Measurements from ENCODE around the gene ULK2.
"Not testable (repeated sequence)": the region's sequence is repeated elsewhere in the genome, so short reads cannot be mapped to it uniquely, and the experiment has no call there.

Gene ULK2

GRCh38 chr17:19867079-19867328 is 732 bp downstream of the ULK2 start:
- Histone ChIP-seq H3K4me1 (ENCODE audit: control insufficient read depth, insufficient read depth, low read length) (peaks cover 10% of the 10 kb centered on the region), H3K36me3 (ENCODE audit: control insufficient read depth in 2 of 2, insufficient read depth in 2 of 2, low read length in 2 of 2) (peaks cover 0 to 4% of the 10 kb centered on the region in 2 donors), H3K27me3 (ENCODE audit: control insufficient read depth in 1 of 2, insufficient read depth in 2 of 2, low read length in 2 of 2) (no peaks in the 10 kb centered on the region), H3K27ac (ENCODE audit: low read length) (peak overlapping the region; percentile 67), H3K4me3 (ENCODE audit: low read length in 2 of 2) (peak overlapping the region; percentile 86 to 87), H3K9ac (ENCODE audit: low read length in 2 of 2) (peak overlapping the region; percentile 80 to 83), H3K9me3 (ENCODE audit: control insufficient read depth in 2 of 2, low read length in 2 of 2) (no peaks in the 10 kb centered on the region)

GRCh38 chr17:19865021-19865420 is 2.7 kb downstream of the ULK2 start:
- Histone ChIP-seq H3K9me3 (ENCODE audit: control insufficient read depth in 2 of 2, low read length in 2 of 2) (no peaks in the 10 kb centered on the region), H3K9ac (ENCODE audit: low read length in 2 of 2) (no peak overlapping the region), H3K27me3 (ENCODE audit: control insufficient read depth in 1 of 2, insufficient read depth in 2 of 2, low read length in 2 of 2) (no peaks in the 10 kb centered on the region), H3K4me3 (ENCODE audit: low read length in 2 of 2) (no peak overlapping the region), H3K4me1 (ENCODE audit: control insufficient read depth, insufficient read depth, low read length) (peaks cover 10% of the 10 kb centered on the region), H3K27ac (ENCODE audit: low read length) (no peak overlapping the region), H3K36me3 (ENCODE audit: control insufficient read depth in 2 of 2, insufficient read depth in 2 of 2, low read length in 2 of 2) (peaks cover 0 to 6% of the 10 kb centered on the region in 2 donors)

GRCh38 chr17:19860647-19861177 is 7.0 kb downstream of the ULK2 start:
- H3K27me3 ChIP-seq (ENCODE audit: control insufficient read depth in 1 of 2, insufficient read depth in 2 of 2, low read length in 2 of 2); H3K4me3 ChIP-seq (ENCODE audit: low read length in 2 of 2); H3K27ac ChIP-seq (ENCODE audit: low read length); H3K9ac ChIP-seq (ENCODE audit: low read length in 2 of 2); H3K4me1 ChIP-seq (ENCODE audit: control insufficient read depth, insufficient read depth, low read length); H3K9me3 ChIP-seq (ENCODE audit: control insufficient read depth in 2 of 2, low read length in 2 of 2): not testable (repeated sequence)
- H3K36me3 ChIP-seq (ENCODE audit: control insufficient read depth in 2 of 2, insufficient read depth in 2 of 2, low read length in 2 of 2): peaks cover 9 to 17% of the 10 kb centered on the region in 2 donors

GRCh38 chr17:19857640-19858039 is 10.1 kb downstream of the ULK2 start:
- H3K9ac ChIP-seq (ENCODE audit: low read length in 2 of 2): no peak overlapping the region
- no peak overlapping the region for H3K27ac ChIP-seq (ENCODE audit: low read length)
- H3K4me1 ChIP-seq (ENCODE audit: control insufficient read depth, insufficient read depth, low read length): no peaks in the 10 kb centered on the region
- H3K27me3 ChIP-seq (ENCODE audit: control insufficient read depth in 1 of 2, insufficient read depth in 2 of 2, low read length in 2 of 2): no peaks in the 10 kb centered on the region
- peaks cover 9 to 17% of the 10 kb centered on the region in 2 donors for H3K36me3 ChIP-seq (ENCODE audit: control insufficient read depth in 2 of 2, insufficient read depth in 2 of 2, low read length in 2 of 2)
- no peaks in the 10 kb centered on the region for H3K9me3 ChIP-seq (ENCODE audit: control insufficient read depth in 2 of 2, low read length in 2 of 2)
- H3K4me3 ChIP-seq (ENCODE audit: low read length in 2 of 2): no peak overlapping the region

GRCh38 chr17:19833914-19834313 is 33.8 kb downstream of the ULK2 start:
- Histone ChIP-seq H3K4me1 (ENCODE audit: control insufficient read depth, insufficient read depth, low read length) (no peaks in the 10 kb centered on the region), H3K9me3 (ENCODE audit: control insufficient read depth in 2 of 2, low read length in 2 of 2) (no peaks in the 10 kb centered on the region), H3K27ac (ENCODE audit: low read length) (no peak overlapping the region), H3K36me3 (ENCODE audit: control insufficient read depth in 2 of 2, insufficient read depth in 2 of 2, low read length in 2 of 2) (peaks cover 4 to 7% of the 10 kb centered on the region in 2 donors), H3K27me3 (ENCODE audit: control insufficient read depth in 1 of 2, insufficient read depth in 2 of 2, low read length in 2 of 2) (no peaks in the 10 kb centered on the region), H3K9ac (ENCODE audit: low read length in 2 of 2) (no peak overlapping the region), H3K4me3 (ENCODE audit: low read length in 2 of 2) (no peak overlapping the region)

- Histone ChIP-seq H3K9ac (ENCODE audit: low read length in 2 of 2) (no peak overlapping the region), H3K27me3 (ENCODE audit: control insufficient read depth in 1 of 2, insufficient read depth in 2 of 2, low read length in 2 of 2) (no peaks in the 10 kb centered on the region), H3K4me3 (ENCODE audit: low read length in 2 of 2) (no peak overlapping the region), H3K4me1 (ENCODE audit: control insufficient read depth, insufficient read depth, low read length) (no peaks in the 10 kb centered on the region), H3K27ac (ENCODE audit: low read length) (no peak overlapping the region), H3K9me3 (ENCODE audit: control insufficient read depth in 2 of 2, low read length in 2 of 2) (no peaks in the 10 kb centered on the region), H3K36me3 (ENCODE audit: control insufficient read depth in 2 of 2, insufficient read depth in 2 of 2, low read length in 2 of 2) (peaks cover 7 to 9% of the 10 kb centered on the region in 2 donors)
Measured at GRCh38 chr17:19830061-19830460, 37.7 kb downstream of the ULK2 start.

- Histone ChIP-seq H3K4me1 (ENCODE audit: control insufficient read depth, insufficient read depth, low read length) (no peaks in the 10 kb centered on the region), H3K9me3 (ENCODE audit: control insufficient read depth in 2 of 2, low read length in 2 of 2) (no peaks in the 10 kb centered on the region), H3K36me3 (ENCODE audit: control insufficient read depth in 2 of 2, insufficient read depth in 2 of 2, low read length in 2 of 2) (peaks cover 22 to 30% of the 10 kb centered on the region in 2 donors), H3K9ac (ENCODE audit: low read length in 2 of 2) (no peak overlapping the region), H3K27ac (ENCODE audit: low read length) (no peak overlapping the region), H3K4me3 (ENCODE audit: low read length in 2 of 2) (no peak overlapping the region), H3K27me3 (ENCODE audit: control insufficient read depth in 1 of 2, insufficient read depth in 2 of 2, low read length in 2 of 2) (no peaks in the 10 kb centered on the region)
Measured at GRCh38 chr17:19812407-19812806, 55.3 kb downstream of the ULK2 start.

GRCh38 chr17:19805006-19805405 is 62.7 kb downstream of the ULK2 start:
- Histone ChIP-seq H3K9ac (ENCODE audit: low read length in 2 of 2) (no peak overlapping the region), H3K36me3 (ENCODE audit: control insufficient read depth in 2 of 2, insufficient read depth in 2 of 2, low read length in 2 of 2) (peaks cover 16 to 27% of the 10 kb centered on the region in 2 donors), H3K27me3 (ENCODE audit: control insufficient read depth in 1 of 2, insufficient read depth in 2 of 2, low read length in 2 of 2) (no peaks in the 10 kb centered on the region), H3K4me1 (ENCODE audit: control insufficient read depth, insufficient read depth, low read length) (no peaks in the 10 kb centered on the region), H3K4me3 (ENCODE audit: low read length in 2 of 2) (no peak overlapping the region), H3K9me3 (ENCODE audit: control insufficient read depth in 2 of 2, low read length in 2 of 2) (no peaks in the 10 kb centered on the region), H3K27ac (ENCODE audit: low read length) (no peak overlapping the region)

- H3K4me3 ChIP-seq (ENCODE audit: low read length in 2 of 2): no peak overlapping the region
- H3K9me3 ChIP-seq (ENCODE audit: control insufficient read depth in 2 of 2, low read length in 2 of 2): peaks cover 0 to 2% of the 10 kb centered on the region in 2 donors
- H3K9ac ChIP-seq (ENCODE audit: low read length in 2 of 2): no peak overlapping the region
- H3K27ac ChIP-seq (ENCODE audit: low read length): no peak overlapping the region
- no peaks in the 10 kb centered on the region for H3K4me1 ChIP-seq (ENCODE audit: control insufficient read depth, insufficient read depth, low read length)
- H3K27me3 ChIP-seq (ENCODE audit: control insufficient read depth in 1 of 2, insufficient read depth in 2 of 2, low read length in 2 of 2): no peaks in the 10 kb centered on the region
- H3K36me3 ChIP-seq (ENCODE audit: control insufficient read depth in 2 of 2, insufficient read depth in 2 of 2, low read length in 2 of 2): peaks cover 23 to 24% of the 10 kb centered on the region in 2 donors
Measured at GRCh38 chr17:19800571-19800970, 67.2 kb downstream of the ULK2 start.

- peaks cover 23 to 32% of the 10 kb centered on the region in 2 donors for H3K36me3 ChIP-seq (ENCODE audit: control insufficient read depth in 2 of 2, insufficient read depth in 2 of 2, low read length in 2 of 2)
Measured at GRCh38 chr17:19799796-19800195, 67.9 kb downstream of the ULK2 start.

GRCh38 chr17:19796457-19796856 is 71.3 kb downstream of the ULK2 start:
- Histone ChIP-seq H3K27ac (ENCODE audit: low read length) (no peak overlapping the region), H3K4me3 (ENCODE audit: low read length in 2 of 2) (no peak overlapping the region), H3K36me3 (ENCODE audit: control insufficient read depth in 2 of 2, insufficient read depth in 2 of 2, low read length in 2 of 2) (peaks cover 30 to 41% of the 10 kb centered on the region in 2 donors), H3K4me1 (ENCODE audit: control insufficient read depth, insufficient read depth, low read length) (no peaks in the 10 kb centered on the region), H3K9ac (ENCODE audit: low read length in 2 of 2) (no peak overlapping the region), H3K27me3 (ENCODE audit: control insufficient read depth in 1 of 2, insufficient read depth in 2 of 2, low read length in 2 of 2) (no peaks in the 10 kb centered on the region), H3K9me3 (ENCODE audit: control insufficient read depth in 2 of 2, low read length in 2 of 2) (peaks cover 0 to 2% of the 10 kb centered on the region in 2 donors)

More at GRCh38 chr17:19799796-19800195, 67.9 kb downstream of the ULK2 start:
- Histone ChIP-seq H3K4me3 (ENCODE audit: low read length in 2 of 2) (no peak overlapping the region), H3K9ac (ENCODE audit: low read length in 2 of 2) (no peak overlapping the region), H3K9me3 (ENCODE audit: control insufficient read depth in 2 of 2, low read length in 2 of 2) (peaks cover 0 to 2% of the 10 kb centered on the region in 2 donors), H3K27me3 (ENCODE audit: control insufficient read depth in 1 of 2, insufficient read depth in 2 of 2, low read length in 2 of 2) (no peaks in the 10 kb centered on the region), H3K4me1 (ENCODE audit: control insufficient read depth, insufficient read depth, low read length) (no peaks in the 10 kb centered on the region), H3K27ac (ENCODE audit: low read length) (no peak overlapping the region)

Measured in stomach smooth muscle (tissue), 2 donors.